Kidney epithelial cell (primary cell): Measurements from ENCODE around the gene ANO7. TPM values are rescaled to one million over a fixed set of nuclear protein-coding genes. Genes with fewer than 3 reads are reported as not detected.

ENCODE experiments used
- DNase-seq: peaks from one replicate; pipeline ENCODE4 v3.0.0-alpha.2; 2010; ENCODE audit warnings: low read depth
- H3K27me3 ChIP-seq: 2 replicates; pipeline ENCODE4 v1.6.0; 2011; ENCODE audit warnings: low read length; ENCODE audit not compliant: control insufficient read depth, insufficient read depth
- H3K36me3 ChIP-seq: 2 replicates; pipeline ENCODE4 v1.5.1; 2011; ENCODE audit warnings: low read length; ENCODE audit not compliant: control insufficient read depth, insufficient read depth
- H3K4me3 ChIP-seq: 2 replicates; pipeline ENCODE4 v1.5.1; 2011; ENCODE audit warnings: low read depth, mild to moderate bottlenecking, control low read depth, low read length
- total RNA-seq: library from RNA; depleted of rRNA; stranded (reverse); fragments of >200 nt; gene quantifications from 2 replicates; pipeline ENCODE4 v1.2.3, GENCODE V29; 2015
- TF ChIP-seq, protein P1 (sequence below): IDR thresholded peaks from 2 replicates; pipeline ENCODE4 v1.5.1; 2011; ENCODE audit warnings: mild to moderate bottlenecking, moderate library complexity, low read length, control low read depth, inconsistent platforms; ENCODE audit not compliant: insufficient read depth, poor library complexity, severe bottlenecking

Gene ANO7
- total RNA-seq, 1 donor from 2014 or later = 1.9 TPM

DNA sequence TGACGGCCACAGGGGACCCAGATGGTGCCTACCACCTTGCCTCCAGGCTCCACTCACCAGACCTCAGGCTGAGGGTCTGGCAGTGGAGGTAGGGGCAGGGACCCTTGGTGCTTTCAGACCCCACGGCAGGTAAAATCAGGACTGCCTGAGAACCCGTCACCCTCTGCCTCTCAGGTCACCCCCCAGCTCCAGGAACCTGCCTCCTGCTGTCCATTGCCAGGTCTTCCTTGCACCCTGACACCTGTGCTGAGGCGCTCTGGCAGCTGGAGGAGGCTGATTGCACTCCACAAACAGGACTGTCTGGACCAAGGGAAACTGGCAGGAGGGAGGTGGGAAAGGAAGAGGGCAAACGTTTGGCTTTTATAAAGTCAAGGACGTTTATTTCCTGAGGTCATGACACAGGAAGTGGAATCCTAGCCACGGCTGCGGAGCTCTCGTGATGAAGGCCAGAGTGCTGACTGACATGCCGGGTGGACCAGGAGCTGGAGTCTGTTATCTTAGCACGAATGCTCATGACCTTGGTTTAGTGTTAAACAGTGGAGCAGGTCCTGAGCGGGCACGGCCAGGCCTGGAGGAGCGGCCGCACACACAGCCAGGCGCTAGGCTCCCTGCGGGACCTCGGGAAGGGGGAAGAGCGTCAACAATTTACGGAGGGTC lies 40.5 kb downstream of the ANO7 start:
- TF ChIP-seq, protein P1, sequence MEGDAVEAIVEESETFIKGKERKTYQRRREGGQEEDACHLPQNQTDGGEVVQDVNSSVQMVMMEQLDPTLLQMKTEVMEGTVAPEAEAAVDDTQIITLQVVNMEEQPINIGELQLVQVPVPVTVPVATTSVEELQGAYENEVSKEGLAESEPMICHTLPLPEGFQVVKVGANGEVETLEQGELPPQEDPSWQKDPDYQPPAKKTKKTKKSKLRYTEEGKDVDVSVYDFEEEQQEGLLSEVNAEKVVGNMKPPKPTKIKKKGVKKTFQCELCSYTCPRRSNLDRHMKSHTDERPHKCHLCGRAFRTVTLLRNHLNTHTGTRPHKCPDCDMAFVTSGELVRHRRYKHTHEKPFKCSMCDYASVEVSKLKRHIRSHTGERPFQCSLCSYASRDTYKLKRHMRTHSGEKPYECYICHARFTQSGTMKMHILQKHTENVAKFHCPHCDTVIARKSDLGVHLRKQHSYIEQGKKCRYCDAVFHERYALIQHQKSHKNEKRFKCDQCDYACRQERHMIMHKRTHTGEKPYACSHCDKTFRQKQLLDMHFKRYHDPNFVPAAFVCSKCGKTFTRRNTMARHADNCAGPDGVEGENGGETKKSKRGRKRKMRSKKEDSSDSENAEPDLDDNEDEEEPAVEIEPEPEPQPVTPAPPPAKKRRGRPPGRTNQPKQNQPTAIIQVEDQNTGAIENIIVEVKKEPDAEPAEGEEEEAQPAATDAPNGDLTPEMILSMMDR = no peak
- H3K36me3 ChIP-seq = peaks cover 7% of the 10 kb centered on the region
- H3K27me3 ChIP-seq = no peaks in the 10 kb centered on the region
- no peak overlapping the region for H3K4me3 ChIP-seq
- DNase-seq = no peak

- DNase-seq = no peak
- TF ChIP-seq, protein P1 = no peak
- peaks cover 10% of the 10 kb centered on the region for H3K36me3 ChIP-seq
Measured at GRCh38 chr2:241229563-241230401, 41.3 kb downstream of the ANO7 start.

GRCh38 chr2:241230435-241230834 lies 42.0 kb downstream of the ANO7 start:
- Histone ChIP-seq H3K36me3 (peaks cover 12% of the 10 kb centered on the region), H3K4me3 (no peak overlapping the region), H3K27me3 (no peaks in the 10 kb centered on the region)
- TF ChIP-seq, protein P1 = no peak
- no peak for DNase-seq

More at GRCh38 chr2:241229563-241230401, 41.3 kb downstream of the ANO7 start:
- Histone ChIP-seq H3K4me3 (no peak overlapping the region), H3K27me3 (no peaks in the 10 kb centered on the region)

DNA sequence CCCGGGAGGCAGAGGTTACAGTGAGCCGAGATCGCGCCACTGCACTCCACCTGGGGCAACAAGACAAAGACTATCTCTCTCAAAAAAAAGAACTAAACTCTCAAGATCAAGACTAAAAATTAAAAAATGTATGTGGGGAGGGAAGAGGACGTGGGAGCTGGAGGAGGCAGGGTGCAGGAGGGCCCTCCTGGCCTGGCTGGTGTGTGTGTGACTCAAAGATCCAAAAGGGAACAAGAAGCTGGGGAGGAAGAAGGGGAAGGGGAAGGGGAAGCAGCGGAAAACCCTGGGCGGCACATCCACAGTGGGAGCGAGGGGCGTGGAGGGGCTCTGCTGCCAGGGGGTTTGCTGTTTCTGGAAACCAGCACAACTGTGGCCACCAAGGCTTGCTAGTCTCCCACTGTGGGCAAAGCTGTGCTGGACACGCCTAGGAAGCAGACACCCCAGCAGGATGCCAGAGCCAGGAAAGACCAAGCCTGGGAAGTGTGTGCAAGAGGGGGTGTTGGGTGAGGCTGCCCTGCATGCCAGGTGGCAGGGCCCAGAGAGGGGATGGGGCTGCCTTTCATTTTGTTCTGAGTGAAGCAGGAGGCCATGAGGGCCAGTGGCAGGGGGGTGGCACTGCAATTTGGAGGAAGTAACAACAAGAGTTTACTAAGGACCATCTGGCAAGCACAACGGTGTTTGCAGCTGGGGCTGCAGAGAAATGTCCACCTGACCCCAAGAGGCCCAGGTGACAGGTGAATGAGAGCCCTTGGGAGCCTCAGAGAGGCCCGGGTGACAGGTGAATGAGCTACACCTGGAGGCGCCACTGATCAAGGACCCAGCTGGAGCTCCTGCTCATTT lies 44.5 kb downstream of the ANO7 start:
- Histone ChIP-seq H3K27me3 (no peaks in the 10 kb centered on the region), H3K4me3 (no peak overlapping the region), H3K36me3 (peaks cover 12% of the 10 kb centered on the region)
- TF ChIP-seq, protein P1 = no peak
- DNase-seq = no peak

DNA sequence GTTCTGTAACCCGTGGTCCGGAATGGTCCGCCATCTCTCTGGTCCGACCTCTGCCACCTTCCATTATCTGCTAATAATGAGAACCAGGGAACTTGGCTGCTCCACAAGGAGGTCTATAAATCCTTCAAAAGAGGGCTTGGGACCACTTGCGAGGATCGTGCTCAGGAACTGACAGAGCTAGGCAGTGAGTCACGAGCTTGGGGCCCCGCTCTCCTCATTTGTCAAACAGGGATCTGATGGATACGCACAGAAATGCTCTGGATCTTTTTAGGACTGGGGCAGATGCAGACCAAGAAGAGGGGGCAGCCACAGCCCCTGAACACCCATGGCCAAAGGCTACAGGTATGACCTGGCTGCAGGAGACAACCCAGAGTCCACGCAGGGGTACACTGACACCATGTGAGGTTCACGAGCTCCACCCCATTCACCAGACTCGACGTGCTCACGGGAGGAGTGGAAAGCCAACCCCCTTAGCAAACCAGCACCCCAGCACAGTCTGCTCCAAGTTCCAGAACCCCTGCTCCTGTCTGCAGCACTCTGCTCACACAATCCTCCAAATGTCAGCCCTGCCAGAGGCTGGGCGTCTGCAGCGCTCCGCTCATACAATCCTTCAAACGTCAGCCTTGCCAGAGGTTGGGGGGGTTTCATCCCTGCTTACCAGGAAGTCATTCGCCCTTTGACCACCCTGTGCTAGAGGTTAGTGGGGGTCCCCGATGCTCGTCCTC lies 45.8 kb downstream of the ANO7 start:
- no peak for DNase-seq
- Histone ChIP-seq H3K27me3 (no peaks in the 10 kb centered on the region), H3K36me3 (peaks cover 10% of the 10 kb centered on the region), H3K4me3 (no peak overlapping the region)
- TF ChIP-seq, protein P1 = no peak
